AG04450 (cell line): ENCODE measurements around the gene SYMPK. TPM values are rescaled to one million over a fixed set of nuclear protein-coding genes. Genes with fewer than 3 reads are reported as not detected.

Experiments
- CTCF ChIA-PET: fragments of 300-600, 350-600 bp; formaldehyde crosslinking; extraction: SDS; loops from one replicate; lab custom pipeline; 2022; ENCODE audit warnings: antibody characterized with exemption, inconsistent platforms; lab: Charles Lee
- POLR2A ChIA-PET: fragments of 350-600 bp; formaldehyde crosslinking; extraction: SDS; loops from one replicate; lab custom pipeline; 2021; ENCODE audit warnings: antibody characterized with exemption, inconsistent platforms; lab: Yijun Ruan, JAX
- DNase-seq: peaks from one replicate; pipeline ENCODE4 v3.0.0-alpha.2; 2011; ENCODE audit warnings: low read depth, low spot score
- H3K27ac ChIP-seq: one replicate; pipeline ENCODE4 v1.5.1; 2012; ENCODE audit warnings: low read depth, low read length, control low read depth
- H3K27me3 ChIP-seq: one replicate; pipeline ENCODE4 v1.6.0; 2012; ENCODE audit warnings: low read length; ENCODE audit not compliant: control insufficient read depth, insufficient read depth
- H3K4me3 ChIP-seq: 2 replicates; pipeline ENCODE4 v1.5.1; 2011; ENCODE audit warnings: mild to moderate bottlenecking, low read depth, low read length, control low read depth
- H3K9me3 ChIP-seq: 2 replicates; pipeline ENCODE4 v1.5.1; 2012; ENCODE audit warnings: low read length; ENCODE audit not compliant: control insufficient read depth, insufficient read depth
- CTCF ChIP-seq: IDR thresholded peaks from 2 replicates; pipeline ENCODE4 v1.5.1; 2011; ENCODE audit warnings: low read depth, low read length, control low read depth, inconsistent platforms
- polyA plus RNA-seq: library from polyadenylated mRNA; depleted of rRNA; stranded (reverse); fragments of >200 nt; gene quantifications from 2 replicates; pipeline ENCODE4 v1.2.3, GENCODE V29; 2011

Gene SYMPK
- polyA plus RNA-seq, 1 experiment, result 63.1 TPM

- Histone ChIP-seq H3K9me3 (no peaks in the 10 kb centered on the region; the same call in 1 of the 2 replicates), H3K27ac (no peak overlapping the region), H3K4me3 (no peak overlapping the region), H3K27me3 (no peaks in the 10 kb centered on the region)
- CTCF ChIA-PET, result interaction anchor here (0.8 to 2.5 kb wide), 6 partner anchors 11 to 202 kb away, joined by 3 to 42 read pairs (median 9); no protein-coding TSS in a partner anchor
- DNase-seq, result no peak
- TF ChIP-seq CTCF, result no peak
- POLR2A ChIA-PET, result interaction anchor here (0.6 to 0.7 kb wide), 2 partner anchors 45 to 46 kb away, joined by 3 to 5 read pairs; partner anchors contain the start of gene SIX5
Measured at GRCh38 chr19:45815481-45816216, 47.3 kb downstream of the SYMPK start.

GRCh38 chr19:45814851-45815480 is 48.0 kb downstream of the SYMPK start, which contains the start of gene RSPH6A:
RSPH6A (minus strand) TSS chr19:45815308; CDS start chr19:45815176, 132 bp downstream.
- Histone ChIP-seq H3K27me3 (no peaks in the 10 kb centered on the region), H3K27ac (no peak within 1 kb of the TSS), H3K9me3 (no peaks in the 10 kb centered on the region; the same call in 1 of the 2 replicates), H3K4me3 (no peak within 1 kb of the TSS)
- ChIA-PET POLR2A (interaction anchor here (0.6 kb wide), 1 partner anchor 46 kb away, joined by 5 read pairs; the partner anchor contains the start of gene SIX5), CTCF (interaction anchor here (1.5 kb wide), 1 partner anchor 16 kb away, joined by 3 read pairs; no protein-coding TSS in a partner anchor)
- TF ChIP-seq CTCF, result no peak
- no peak for DNase-seq

GRCh38 chr19:45814166-45814780 is 48.7 kb downstream of the SYMPK start:
- DNase-seq, result no peak
- Histone ChIP-seq H3K9me3 (no peaks in the 10 kb centered on the region; the same call in 1 of the 2 replicates), H3K4me3 (no peak overlapping the region)

GRCh38 chr19:45812297-45812696 is 50.6 kb downstream of the SYMPK start:
- no peaks in the 10 kb centered on the region; the same call in 1 of the 2 replicates for H3K9me3 ChIP-seq
- ChIA-PET CTCF (interaction anchor here (2.1 kb wide), 1 partner anchor 13 kb away, joined by 5 read pairs; no protein-coding TSS in a partner anchor), POLR2A (no interaction called here)
- H3K4me3 ChIP-seq, result no peak overlapping the region
- no peak for DNase-seq
- no peak for TF ChIP-seq CTCF
- no peaks in the 10 kb centered on the region for H3K27me3 ChIP-seq
- H3K27ac ChIP-seq, result no peak overlapping the region

More at GRCh38 chr19:45814166-45814780, 48.7 kb downstream of the SYMPK start:
- Histone ChIP-seq H3K27ac (no peak overlapping the region), H3K27me3 (no peaks in the 10 kb centered on the region)
- POLR2A ChIA-PET, result interaction anchor here (1.1 kb wide), 1 partner anchor 44 kb away, joined by 6 read pairs; no protein-coding TSS in a partner anchor
- no peak for TF ChIP-seq CTCF
- CTCF ChIA-PET, result interaction anchor here (1.5 kb wide), 1 partner anchor 15 kb away, joined by 3 read pairs; no protein-coding TSS in a partner anchor
